ENCODE measurements around the gene STX17. TPM values are rescaled to one million over a fixed set of nuclear protein-coding genes. Genes with fewer than 3 reads are reported as not detected.

STX17 gene
- total RNA-seq, 4 donors from 2014 or later = 18.1 to 51.1 (median 20.5) TPM

DNA sequence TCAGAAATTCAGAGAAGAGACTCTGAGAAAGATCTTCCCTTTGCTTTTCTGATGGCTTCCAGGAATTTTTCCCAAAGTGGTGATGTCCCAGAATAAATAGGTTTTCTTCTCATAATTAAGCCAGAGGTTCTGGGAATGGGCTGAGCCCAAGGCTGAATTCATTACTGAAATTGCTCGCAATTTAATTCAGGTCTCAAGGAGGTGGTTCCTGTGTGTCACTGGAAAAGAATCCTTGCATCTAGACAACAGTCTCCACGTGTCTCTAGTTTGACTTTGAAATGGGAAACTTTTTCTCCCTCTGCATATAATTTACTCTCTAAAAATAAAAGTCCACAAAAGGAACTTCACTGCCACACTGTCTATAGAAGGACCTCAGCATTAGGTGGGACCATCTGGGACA, 27.8 kb upstream of the STX17 start:
- no peak for DNase-seq (ENCODE audit: low spot score)
- TF ChIP-seq, protein P1, sequence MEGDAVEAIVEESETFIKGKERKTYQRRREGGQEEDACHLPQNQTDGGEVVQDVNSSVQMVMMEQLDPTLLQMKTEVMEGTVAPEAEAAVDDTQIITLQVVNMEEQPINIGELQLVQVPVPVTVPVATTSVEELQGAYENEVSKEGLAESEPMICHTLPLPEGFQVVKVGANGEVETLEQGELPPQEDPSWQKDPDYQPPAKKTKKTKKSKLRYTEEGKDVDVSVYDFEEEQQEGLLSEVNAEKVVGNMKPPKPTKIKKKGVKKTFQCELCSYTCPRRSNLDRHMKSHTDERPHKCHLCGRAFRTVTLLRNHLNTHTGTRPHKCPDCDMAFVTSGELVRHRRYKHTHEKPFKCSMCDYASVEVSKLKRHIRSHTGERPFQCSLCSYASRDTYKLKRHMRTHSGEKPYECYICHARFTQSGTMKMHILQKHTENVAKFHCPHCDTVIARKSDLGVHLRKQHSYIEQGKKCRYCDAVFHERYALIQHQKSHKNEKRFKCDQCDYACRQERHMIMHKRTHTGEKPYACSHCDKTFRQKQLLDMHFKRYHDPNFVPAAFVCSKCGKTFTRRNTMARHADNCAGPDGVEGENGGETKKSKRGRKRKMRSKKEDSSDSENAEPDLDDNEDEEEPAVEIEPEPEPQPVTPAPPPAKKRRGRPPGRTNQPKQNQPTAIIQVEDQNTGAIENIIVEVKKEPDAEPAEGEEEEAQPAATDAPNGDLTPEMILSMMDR (IDR thresholded peaks at IDR 0.05) = no peak
- no peak for ATAC-seq (ENCODE audit: low FRiP score)

- no peak for ATAC-seq (ENCODE audit: low FRiP score)
- TF ChIP-seq, protein P1 (IDR thresholded peaks at IDR 0.05) = no peak
- DNase-seq (ENCODE audit: low spot score) = no peak
These were observed 24.7 kb upstream of the STX17 start for GRCh38 chr9:99881769-99882168.

GRCh38 chr9:99885747-99886146, 20.7 kb upstream of the STX17 start:
- no peak for DNase-seq (ENCODE audit: low spot score)
- TF ChIP-seq, protein P1 (IDR thresholded peaks at IDR 0.05) = no peak
- no peak for ATAC-seq (ENCODE audit: low FRiP score)

- DNase-seq (ENCODE audit: low spot score) (no peak), ATAC-seq (ENCODE audit: low FRiP score) (no peak)
- TF ChIP-seq, protein P1 (IDR thresholded peaks at IDR 0.05) = no peak
These were observed 17.3 kb upstream of the STX17 start for GRCh38 chr9:99889120-99889519.

DNA sequence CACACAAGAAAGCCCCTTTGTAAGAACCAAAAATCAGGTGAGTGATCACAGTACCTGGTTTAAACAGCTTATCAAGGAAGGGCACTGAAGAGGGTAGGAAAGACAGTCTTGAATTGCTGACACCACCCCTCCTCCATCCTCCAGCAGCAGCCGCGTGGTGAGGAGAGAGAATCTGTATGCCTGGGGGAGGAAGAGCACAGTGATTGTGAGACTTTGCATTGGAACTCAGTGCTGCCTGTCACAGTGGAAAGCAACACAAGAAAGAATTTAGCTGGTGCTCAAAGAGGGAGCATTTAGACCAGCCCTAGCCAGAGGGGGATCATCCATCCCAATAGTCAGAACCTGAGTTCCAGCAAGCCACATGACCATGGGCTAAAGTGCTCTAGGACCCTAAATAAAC, 11.6 kb upstream of the STX17 start:
- TF ChIP-seq, protein P1 (IDR thresholded peaks at IDR 0.05) = no peak
- ATAC-seq (ENCODE audit: low FRiP score) (no peak), DNase-seq (ENCODE audit: low spot score) (no peak)

DNA sequence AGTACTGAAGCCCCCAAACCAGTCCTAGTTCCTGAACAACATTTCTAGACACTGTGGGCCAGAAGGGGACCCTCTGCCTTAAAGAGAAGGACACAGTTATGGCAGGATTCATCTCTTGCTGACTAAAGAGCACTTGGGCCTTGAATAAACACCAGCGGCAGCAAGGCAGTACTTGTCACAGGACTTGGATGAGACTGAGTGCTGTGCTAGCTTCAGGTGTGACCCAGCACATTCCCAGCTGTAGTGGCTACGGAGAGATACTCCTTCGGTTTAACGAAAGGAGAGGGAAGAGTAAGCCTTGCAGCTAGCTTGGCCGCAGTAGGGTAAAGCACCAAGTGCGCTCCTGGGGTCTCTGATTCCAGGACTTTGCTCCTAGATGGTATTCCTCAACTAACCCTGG, 10.9 kb upstream of the STX17 start:
- ATAC-seq (ENCODE audit: low FRiP score) (no peak), DNase-seq (ENCODE audit: low spot score) (no peak)
- TF ChIP-seq, protein P1 (IDR thresholded peaks at IDR 0.05) = no peak

- ATAC-seq (ENCODE audit: low FRiP score) = no peak
- DNase-seq (ENCODE audit: low spot score) = no peak
- TF ChIP-seq, protein P1 (IDR thresholded peaks at IDR 0.05) = no peak
These were observed 10.3 kb upstream of the STX17 start for GRCh38 chr9:99896119-99896518.
